Hepatocyte (in vitro differentiated cells): ENCODE results near the gene APOL2. TPM values are rescaled to one million over a fixed set of nuclear protein-coding genes. Genes with fewer than 3 reads are reported as not detected.
"Not testable (repeated sequence)": the region's sequence is repeated elsewhere in the genome, so short reads cannot be mapped to it uniquely, and the experiment has no call there.

Experiments used
- DNase-seq: peaks from one replicate; pipeline ENCODE4 v3.0.0-alpha.2; 2016; ENCODE audit warnings: low spot score
- H2AFZ ChIP-seq: fragments of 200-600 bp; sonication (generic); 2 replicates; pipeline ENCODE4 v1.6.0; 2016; ENCODE audit warnings: antibody characterized with exemption, mild to moderate bottlenecking
- H3K27ac ChIP-seq: fragments of 200-600 bp; sonication (generic); 2 replicates; pipeline ENCODE4 v1.5.1; 2016; ENCODE audit warnings: mild to moderate bottlenecking
- H3K27me3 ChIP-seq: fragments of 200-600 bp; sonication (generic); 2 replicates; pipeline ENCODE4 v1.6.1; 2016
- H3K36me3 ChIP-seq: fragments of 200-600 bp; sonication (generic); replicated peaks from 2 replicates; pipeline ENCODE4 v1.5.1; 2016; ENCODE audit warnings: low read depth; ENCODE audit not compliant: insufficient read depth
- H3K4me1 ChIP-seq: fragments of 200-600 bp; sonication (generic); 2 replicates; pipeline ENCODE4 v1.5.1; 2016; ENCODE audit warnings: mild to moderate bottlenecking, moderate library complexity; ENCODE audit not compliant: insufficient read depth
- H3K4me2 ChIP-seq: fragments of 200-600 bp; sonication (generic); 2 replicates; pipeline ENCODE4 v1.6.0; 2016
- H3K4me3 ChIP-seq: fragments of 200-600 bp; sonication (generic); 2 replicates; pipeline ENCODE4 v1.5.1; 2016; ENCODE audit warnings: mild to moderate bottlenecking
- H3K79me2 ChIP-seq: fragments of 200-600 bp; sonication (generic); 2 replicates; pipeline ENCODE4 v1.6.0; 2017; ENCODE audit warnings: mild to moderate bottlenecking
- H3K9me2 ChIP-seq: fragments of 200-600 bp; sonication (generic); replicated peaks from 2 replicates; pipeline ENCODE4 v1.6.0; 2017; ENCODE audit warnings: mild to moderate bottlenecking; ENCODE audit not compliant: insufficient read depth
- H3K9me3 ChIP-seq: fragments of 200-600 bp; sonication (generic); 2 replicates; pipeline ENCODE4 v1.5.1; 2016; ENCODE audit warnings: low read depth, mild to moderate bottlenecking
- H4K20me1 ChIP-seq: fragments of 200-600 bp; sonication (generic); 2 replicates; pipeline ENCODE4 v1.6.0; 2016; ENCODE audit warnings: mild to moderate bottlenecking; ENCODE audit not compliant: insufficient read depth, poor library complexity, severe bottlenecking
- EZH2 ChIP-seq: fragments of 200-600 bp; sonication (generic); IDR thresholded peaks from 2 replicates; pipeline ENCODE4 v1.6.1; 2016; ENCODE audit warnings: antibody characterized with exemption, mild to moderate bottlenecking, borderline replicate concordance
- EZH2phosphoT487 ChIP-seq: fragments of 200-600 bp; sonication (generic); IDR thresholded peaks from one replicate; pipeline ENCODE4 v1.6.1; 2018; ENCODE audit warnings: antibody characterized with exemption, mild to moderate bottlenecking, low read depth, moderate library complexity; ENCODE audit not compliant: unreplicated experiment, severe bottlenecking
- WGBS: methylation state at CpG from one replicate; pipeline ENCODE4 v1.1.6; 2016; ENCODE audit warnings: low lambda C conversion rate; ENCODE audit errors: missing lambda C conversion rate; 5-methylcytosine and 5-hydroxymethylcytosine counted together
- polyA plus RNA-seq: library from polyadenylated mRNA; unstranded; fragments of >200 nt; fragmentation: Nextera tagmentation; extraction: Ambion mirVana; gene quantifications from 2 replicates; pipeline ENCODE4 v1.2.1, GENCODE V29; 2016
- total RNA-seq: library from RNA; depleted of rRNA; stranded (reverse); fragments of >200 nt; gene quantifications from 2 replicates; pipeline ENCODE4 v1.2.3, GENCODE V29; 2014
- TF ChIP-seq, protein P1 (sequence below): fragments of 200-600 bp; sonication (generic); IDR thresholded peaks from 2 replicates; pipeline ENCODE4 v1.5.1; 2016; ENCODE audit warnings: antibody characterized with exemption, mild to moderate bottlenecking; ENCODE audit not compliant: poor library complexity

APOL2 gene
- total and polyA plus RNA-seq, 2 experiments from 2014 or later, result 19.5 to 34.8 TPM

DNA sequence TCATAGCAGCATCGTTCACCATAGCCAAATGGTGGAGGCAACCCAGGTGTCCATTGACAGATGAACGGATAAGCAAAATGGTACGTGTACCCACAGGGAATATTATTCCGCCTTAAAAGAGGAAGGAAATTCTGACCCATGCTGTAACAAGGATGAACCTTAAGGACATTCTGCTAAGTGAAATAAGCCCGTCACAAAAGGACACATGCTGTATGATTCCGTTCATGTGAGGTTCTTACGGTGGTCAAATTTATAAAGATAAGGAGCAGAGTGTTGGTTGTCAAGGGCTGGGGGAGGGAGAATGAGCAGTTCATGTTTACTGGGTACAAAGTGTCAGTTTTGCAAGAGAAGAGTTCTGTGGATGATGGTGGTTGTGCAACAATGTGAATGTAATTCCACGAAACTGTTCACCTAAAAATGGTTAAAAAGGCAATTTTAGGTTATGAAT, 39.9 kb upstream of the APOL2 start:
- H3K36me3 ChIP-seq, result no peaks in the 10 kb centered on the region
- H3K4me1 ChIP-seq, result no peaks in the 10 kb centered on the region
- 79% methylated on average over 8 of the region's 8 CpGs for WGBS
- H3K9me2 ChIP-seq, result no peaks in the 10 kb centered on the region
- no peak overlapping the region for H2AFZ ChIP-seq
- H3K4me3 ChIP-seq, result no peak overlapping the region
- H3K79me2 ChIP-seq, result no peaks in the 10 kb centered on the region
- no peak overlapping the region for H3K27ac ChIP-seq
- no peaks in the 10 kb centered on the region for H3K27me3 ChIP-seq
- no peak for DNase-seq
- no peak overlapping the region for H3K4me2 ChIP-seq
- no peaks in the 10 kb centered on the region for H4K20me1 ChIP-seq
- no peaks in the 10 kb centered on the region for H3K9me3 ChIP-seq
- no peak for TF ChIP-seq EZH2phosphoT487
- TF ChIP-seq, protein P1, sequence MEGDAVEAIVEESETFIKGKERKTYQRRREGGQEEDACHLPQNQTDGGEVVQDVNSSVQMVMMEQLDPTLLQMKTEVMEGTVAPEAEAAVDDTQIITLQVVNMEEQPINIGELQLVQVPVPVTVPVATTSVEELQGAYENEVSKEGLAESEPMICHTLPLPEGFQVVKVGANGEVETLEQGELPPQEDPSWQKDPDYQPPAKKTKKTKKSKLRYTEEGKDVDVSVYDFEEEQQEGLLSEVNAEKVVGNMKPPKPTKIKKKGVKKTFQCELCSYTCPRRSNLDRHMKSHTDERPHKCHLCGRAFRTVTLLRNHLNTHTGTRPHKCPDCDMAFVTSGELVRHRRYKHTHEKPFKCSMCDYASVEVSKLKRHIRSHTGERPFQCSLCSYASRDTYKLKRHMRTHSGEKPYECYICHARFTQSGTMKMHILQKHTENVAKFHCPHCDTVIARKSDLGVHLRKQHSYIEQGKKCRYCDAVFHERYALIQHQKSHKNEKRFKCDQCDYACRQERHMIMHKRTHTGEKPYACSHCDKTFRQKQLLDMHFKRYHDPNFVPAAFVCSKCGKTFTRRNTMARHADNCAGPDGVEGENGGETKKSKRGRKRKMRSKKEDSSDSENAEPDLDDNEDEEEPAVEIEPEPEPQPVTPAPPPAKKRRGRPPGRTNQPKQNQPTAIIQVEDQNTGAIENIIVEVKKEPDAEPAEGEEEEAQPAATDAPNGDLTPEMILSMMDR, result no peak
- no peak for TF ChIP-seq EZH2

DNA sequence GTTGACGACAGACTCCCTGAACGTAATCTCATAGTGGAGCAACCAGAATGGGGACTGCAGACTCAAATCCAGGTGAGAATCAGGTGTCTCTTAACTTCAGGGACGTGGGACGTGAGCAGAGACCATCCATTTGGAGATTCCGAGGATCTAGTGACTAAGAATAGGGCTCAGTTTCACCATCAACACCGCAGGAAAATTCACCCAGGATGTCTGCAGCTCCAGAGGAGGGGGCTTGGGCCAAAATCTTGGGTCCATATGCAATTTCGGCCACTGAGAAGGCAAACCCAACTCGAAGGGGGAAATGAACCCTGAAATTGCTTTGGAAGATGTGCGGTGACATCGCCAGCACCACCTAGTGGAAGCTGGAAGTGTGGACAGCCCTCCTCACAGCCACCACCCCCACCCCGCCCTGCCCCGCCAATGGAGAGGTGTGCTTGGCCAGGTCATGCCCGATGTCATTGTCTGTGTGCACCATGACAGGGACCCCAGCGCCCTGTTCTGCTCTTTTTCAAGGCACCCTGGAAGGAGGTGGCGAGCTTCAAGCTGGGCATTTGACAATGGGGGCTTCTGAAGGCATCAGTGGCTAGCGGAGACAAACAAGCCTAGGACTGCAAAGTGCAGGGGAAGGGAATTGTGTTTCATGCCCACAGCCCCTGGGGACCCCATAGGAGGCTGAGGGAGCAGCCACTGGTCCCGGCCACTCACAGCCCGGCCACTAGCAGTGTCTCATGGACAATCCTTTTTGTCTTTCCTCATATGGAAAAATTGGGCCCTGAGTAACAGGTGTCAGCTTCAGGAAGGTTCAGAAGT, 38.4 kb upstream of the APOL2 start:
- no peak overlapping the region for H3K27ac ChIP-seq
- no peaks in the 10 kb centered on the region for H3K9me3 ChIP-seq
- H4K20me1 ChIP-seq, result no peaks in the 10 kb centered on the region
- no peaks in the 10 kb centered on the region for H3K27me3 ChIP-seq
- H3K4me2 ChIP-seq, result no peak overlapping the region
- H3K79me2 ChIP-seq, result no peaks in the 10 kb centered on the region
- TF ChIP-seq, protein P1, result peak; percentile 71
- no peak for TF ChIP-seq EZH2phosphoT487
- no peaks in the 10 kb centered on the region for H3K36me3 ChIP-seq
- no peaks in the 10 kb centered on the region for H3K9me2 ChIP-seq
- peak; percentile 74 for DNase-seq
- 35% methylated on average over 17 of the region's 18 CpGs for WGBS
- no peak overlapping the region for H2AFZ ChIP-seq
- H3K4me3 ChIP-seq, result no peak overlapping the region
- no peaks in the 10 kb centered on the region for H3K4me1 ChIP-seq

DNA sequence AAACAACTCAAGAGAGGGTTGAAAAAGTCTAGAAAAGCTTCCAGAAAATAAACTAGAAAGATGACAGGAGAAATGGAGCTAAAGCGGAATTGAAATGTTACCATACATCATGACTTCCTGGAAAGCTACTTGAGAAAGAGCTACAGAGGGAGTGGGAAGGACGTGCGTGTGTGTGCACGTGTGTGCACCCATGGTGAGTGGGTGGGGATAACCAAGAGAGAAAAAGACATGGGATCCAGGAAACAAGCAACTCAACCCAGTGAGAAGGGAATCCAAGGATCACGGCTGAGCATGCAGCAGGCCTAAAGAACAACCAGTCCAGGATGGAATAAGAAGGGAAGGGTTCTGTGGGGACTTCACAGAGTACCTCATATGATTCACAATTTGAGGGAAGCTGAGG, 35.2 kb upstream of the APOL2 start:
- H4K20me1 ChIP-seq, result no peaks in the 10 kb centered on the region
- no peak overlapping the region for H3K4me2 ChIP-seq
- no peaks in the 10 kb centered on the region for H3K9me2 ChIP-seq
- TF ChIP-seq, protein P1, result no peak
- TF ChIP-seq EZH2, result no peak
- no peak for TF ChIP-seq EZH2phosphoT487
- H3K79me2 ChIP-seq, result no peaks in the 10 kb centered on the region
- DNase-seq, result no peak
- H3K36me3 ChIP-seq, result no peaks in the 10 kb centered on the region
- H3K27me3 ChIP-seq, result no peaks in the 10 kb centered on the region
- H2AFZ ChIP-seq, result no peak overlapping the region
- 94% methylated on average over 5 of the region's 5 CpGs for WGBS
- H3K27ac ChIP-seq, result no peak overlapping the region
- no peak overlapping the region for H3K4me3 ChIP-seq
- H3K4me1 ChIP-seq, result no peaks in the 10 kb centered on the region
- H3K9me3 ChIP-seq, result no peaks in the 10 kb centered on the region

DNA sequence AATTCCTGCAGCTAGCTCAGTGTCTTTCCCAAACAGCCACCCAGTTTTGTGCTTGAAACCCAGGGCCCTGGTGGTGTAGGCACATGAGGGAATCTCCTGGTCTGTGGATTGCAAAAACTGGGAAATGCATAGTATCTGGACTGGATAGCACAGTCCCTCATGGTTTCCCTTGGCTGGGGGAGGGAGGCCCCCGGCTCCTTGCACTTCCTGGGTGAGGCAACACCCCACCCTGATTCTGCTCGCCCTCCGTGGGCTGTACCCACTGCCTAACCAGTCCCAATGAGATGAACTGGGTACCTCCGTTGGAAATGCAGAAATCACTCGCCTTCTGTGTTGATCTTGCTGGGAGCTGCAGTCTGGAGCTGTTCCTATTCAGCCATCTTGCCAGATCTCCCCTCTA, 32.6 kb upstream of the APOL2 start:
- H3K4me2 ChIP-seq, H3K4me1 ChIP-seq, H3K27me3 ChIP-seq, H3K9me3 ChIP-seq, H3K27ac ChIP-seq, H3K4me3 ChIP-seq, H2AFZ ChIP-seq, H3K79me2 ChIP-seq, H3K36me3 ChIP-seq, H3K9me2 ChIP-seq, H4K20me1 ChIP-seq, DNase-seq: not testable (repeated sequence)
- 91% methylated on average over 5 of the region's 5 CpGs for WGBS

DNA sequence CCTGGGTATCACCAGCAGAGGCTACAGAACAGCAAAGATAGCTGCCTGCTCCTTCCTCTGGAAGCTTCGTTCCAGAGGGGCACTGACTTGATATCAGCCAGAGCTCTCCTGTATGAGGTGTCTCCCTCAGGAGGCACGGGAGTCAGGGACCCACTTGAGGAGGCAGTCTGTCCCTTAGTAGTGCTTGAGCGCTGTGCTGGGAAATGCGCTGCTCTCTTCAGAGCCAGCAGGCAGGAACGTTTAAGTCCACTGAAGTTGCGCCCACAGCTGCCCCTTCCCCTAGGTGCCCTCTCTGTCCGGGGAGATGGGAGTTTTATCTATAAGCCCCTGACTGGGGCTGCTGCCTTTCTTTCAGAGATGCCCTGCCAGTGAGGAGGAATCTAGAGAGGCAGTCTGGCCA, 31.9 kb upstream of the APOL2 start:
- H3K9me3 ChIP-seq, DNase-seq, H3K4me1 ChIP-seq, H3K27me3 ChIP-seq, H3K9me2 ChIP-seq, H3K36me3 ChIP-seq, H3K4me3 ChIP-seq, H2AFZ ChIP-seq, H3K27ac ChIP-seq, H3K4me2 ChIP-seq, H3K79me2 ChIP-seq, H4K20me1 ChIP-seq: not testable (repeated sequence)
- WGBS, result 74% methylated on average over 7 of the region's 7 CpGs
